Endodermal cell (in vitro differentiated cells): ENCODE results near the gene WFS1. TPM values are rescaled to one million over a fixed set of nuclear protein-coding genes. Genes with fewer than 3 reads are reported as not detected.

ENCODE experiments used
- DNase-seq: peaks from one replicate; pipeline ENCODE4 v3.0.0-alpha.2; 2017
- H3K27ac ChIP-seq: 2 replicates; pipeline ENCODE4 v1.5.1; 2013; ENCODE audit warnings: mild to moderate bottlenecking, low read depth, low read length, moderate library complexity
- H3K27me3 ChIP-seq: 2 replicates; pipeline ENCODE4 v1.6.1; 2013; ENCODE audit warnings: mild to moderate bottlenecking, low read length, moderate library complexity; ENCODE audit not compliant: insufficient read depth, control insufficient read depth, poor library complexity, severe bottlenecking
- H3K36me3 ChIP-seq: 2 replicates; pipeline ENCODE4 v1.7.0; 2013; ENCODE audit warnings: mild to moderate bottlenecking, low read length, moderate library complexity; ENCODE audit not compliant: control insufficient read depth, insufficient read depth
- H3K4me1 ChIP-seq: one replicate; pipeline ENCODE4 v1.7.0; 2013; ENCODE audit warnings: low read length; ENCODE audit not compliant: control insufficient read depth, insufficient read depth
- H3K4me3 ChIP-seq: 2 replicates; pipeline ENCODE4 v1.5.1; 2013; ENCODE audit warnings: mild to moderate bottlenecking, low read length, moderate library complexity
- H3K9ac ChIP-seq: 2 replicates; pipeline ENCODE4 v1.6.1; 2013; ENCODE audit warnings: mild to moderate bottlenecking, low read length, moderate library complexity; ENCODE audit not compliant: poor library complexity, severe bottlenecking; ENCODE audit errors: extremely low read depth
- H3K9me3 ChIP-seq: 2 replicates; pipeline ENCODE4 v1.6.1; 2013; ENCODE audit warnings: mild to moderate bottlenecking, low read length, moderate library complexity; ENCODE audit not compliant: control insufficient read depth
- H3K27ac Mint-ChIP-seq: 2 replicates; pipeline ENCODE4 v1.8.0; 2020; ENCODE audit warnings: mixed read lengths
- H3K27me3 Mint-ChIP-seq: 2 replicates; pipeline ENCODE4 v1.8.0; 2021; ENCODE audit warnings: mild to moderate bottlenecking, mixed read lengths; ENCODE audit not compliant: insufficient read depth
- H3K36me3 Mint-ChIP-seq: 2 replicates; pipeline ENCODE4 v1.8.0; 2020; ENCODE audit warnings: low read depth, mixed read lengths
- H3K4me1 Mint-ChIP-seq: 2 replicates; pipeline ENCODE4 v1.8.0; 2020; ENCODE audit warnings: mixed read lengths
- H3K4me3 Mint-ChIP-seq: 2 replicates; pipeline ENCODE4 v1.8.0; 2020; ENCODE audit warnings: mild to moderate bottlenecking, moderate library complexity, mixed read lengths
- H3K9me3 Mint-ChIP-seq: 2 replicates; pipeline ENCODE4 v1.8.0; 2020; ENCODE audit warnings: mild to moderate bottlenecking, mixed read lengths
- CTCF ChIP-seq: fragments of 200-600 bp; sonication (generic); conservative IDR thresholded peaks from 2 replicates; pipeline ENCODE4 v1.5.0; 2021; ENCODE audit warnings: antibody characterized with exemption, mild to moderate bottlenecking
- WGBS, 2 experiments: methylation state at CpG; one replicate each; pipeline versions ENCODE4 v1.1.5 to v1.1.7; 2013; ENCODE audit warnings: missing lambda C conversion rate in 2 of 2, mixed read lengths in 1 of 2; ENCODE audit not compliant: insufficient coverage in 1 of 2, insufficient read length in 1 of 2; 5-methylcytosine and 5-hydroxymethylcytosine counted together
- total RNA-seq, 2 donors: library from RNA; stranded (reverse); fragmentation: NEBNext Ultra II Directional in 1 of 2; extraction: Animal tissue kit (Norgen Biotek cat#: 25700) in 1 of 2; gene quantifications; 2 replicates in 1 of 2; 3 replicates in 1 of 2; pipeline ENCODE4 v1.2.1, GENCODE V29; 2021

The WFS1 gene
- total RNA-seq, 2 donors from 2014 or later: 25.3 to 26.1 TPM

- H3K36me3 Mint-ChIP-seq: peaks cover 41% of the 10 kb centered on the region
- Histone ChIP-seq H3K4me3 (no peak overlapping the region), H3K27ac (no peak overlapping the region), H3K9ac (no peak overlapping the region), H3K27me3 (no peaks in the 10 kb centered on the region), H3K9me3 (no peaks in the 10 kb centered on the region), H3K4me1 (no peaks in the 10 kb centered on the region), H3K36me3 (peaks cover 12% of the 10 kb centered on the region)
- DNase-seq: no peak
- no peak overlapping the region for H3K27ac Mint-ChIP-seq
- no peak for TF ChIP-seq CTCF
- 95 to 100% methylated on average over 5 to 7 of the region's 7 CpGs for WGBS, 2 experiments
- no peaks in the 10 kb centered on the region for H3K9me3 Mint-ChIP-seq
- H3K27me3 Mint-ChIP-seq: no peaks in the 10 kb centered on the region
- no peaks in the 10 kb centered on the region for H3K4me1 Mint-ChIP-seq
- no peak overlapping the region for H3K4me3 Mint-ChIP-seq
Observed at GRCh38 chr4:6290256-6290655, 20.6 kb downstream of the WFS1 start.

GRCh38 chr4:6290769-6291547 is 21.3 kb downstream of the WFS1 start:
- no peaks in the 10 kb centered on the region for H3K27me3 ChIP-seq
- WGBS, 2 experiments: 89 to 93% methylated on average over 19 to 25 of the region's 25 CpGs
- Mint-ChIP-seq H3K4me3 (no peak overlapping the region), H3K27ac (no peak overlapping the region), H3K27me3 (no peaks in the 10 kb centered on the region), H3K9me3 (no peaks in the 10 kb centered on the region), H3K4me1 (no peaks in the 10 kb centered on the region), H3K36me3 (peaks cover 46% of the 10 kb centered on the region)
- no peak for DNase-seq
- no peak overlapping the region for H3K9ac ChIP-seq
- H3K36me3 ChIP-seq: peaks cover 12% of the 10 kb centered on the region
- H3K27ac ChIP-seq: no peak overlapping the region
- no peaks in the 10 kb centered on the region for H3K9me3 ChIP-seq
- H3K4me1 ChIP-seq: no peaks in the 10 kb centered on the region
- H3K4me3 ChIP-seq: no peak overlapping the region
- no peak for TF ChIP-seq CTCF

GRCh38 chr4:6291784-6292297 is 22.2 kb downstream of the WFS1 start:
- peaks cover 45% of the 10 kb centered on the region for H3K36me3 Mint-ChIP-seq
- H3K4me1 Mint-ChIP-seq: no peaks in the 10 kb centered on the region
- H3K9me3 ChIP-seq: no peaks in the 10 kb centered on the region
- H3K27ac Mint-ChIP-seq: no peak overlapping the region
- H3K27me3 ChIP-seq: no peaks in the 10 kb centered on the region
- H3K27ac ChIP-seq: no peak overlapping the region
- H3K9me3 Mint-ChIP-seq: no peaks in the 10 kb centered on the region
- no peak for TF ChIP-seq CTCF
- no peaks in the 10 kb centered on the region for H3K27me3 Mint-ChIP-seq
- H3K4me3 ChIP-seq: no peak overlapping the region
- peaks cover 12% of the 10 kb centered on the region for H3K36me3 ChIP-seq
- 88 to 94% methylated on average over 15 to 21 of the region's 21 CpGs for WGBS, 2 experiments
- no peak for DNase-seq
- H3K4me1 ChIP-seq: no peaks in the 10 kb centered on the region
- H3K9ac ChIP-seq: no peak overlapping the region
- no peak overlapping the region for H3K4me3 Mint-ChIP-seq
